Activated CD4-positive, alpha-beta T cell treated with anti-CD3 and anti-CD28 coated beads, Interleukin-2, amount 50 U/mL, for 48 hours (primary cell): ENCODE data around the gene BRSK1.

Source experiments
- DNase-seq, 2 experiments: peaks; one replicate each; pipeline ENCODE4 v3.0.0-alpha.2; 2020

The BRSK1 gene

GRCh38 chr19:55254625-55254977, 29.2 kb upstream of the BRSK1 start:
- DNase-seq: no peak

- DNase-seq: peak; percentile 65 to 72
Observed at GRCh38 chr19:55255618-55256423, 28.0 kb upstream of the BRSK1 start.

GRCh38 chr19:55256562-55257460, 27.0 kb upstream of the BRSK1 start:
- DNase-seq: peak; percentile 28 to 30

- DNase-seq: peak; percentile 34 to 45
Observed at GRCh38 chr19:55257461-55258420, 26.1 kb upstream of the BRSK1 start.

GRCh38 chr19:55258476-55258827, 25.3 kb upstream of the BRSK1 start:
- DNase-seq: peak; percentile 39 to 51

- DNase-seq: peak; percentile 96 to 97
Observed at GRCh38 chr19:55258828-55259539, 24.8 kb upstream of the BRSK1 start, which contains the start of gene PPP6R1. Gene PPP6R1 (minus strand): TSS chr19:55259017. CDS start chr19:55247103, 11,914 bp downstream.

GRCh38 chr19:55259540-55260210, 24.1 kb upstream of the BRSK1 start:
- DNase-seq: no peak

DNA sequence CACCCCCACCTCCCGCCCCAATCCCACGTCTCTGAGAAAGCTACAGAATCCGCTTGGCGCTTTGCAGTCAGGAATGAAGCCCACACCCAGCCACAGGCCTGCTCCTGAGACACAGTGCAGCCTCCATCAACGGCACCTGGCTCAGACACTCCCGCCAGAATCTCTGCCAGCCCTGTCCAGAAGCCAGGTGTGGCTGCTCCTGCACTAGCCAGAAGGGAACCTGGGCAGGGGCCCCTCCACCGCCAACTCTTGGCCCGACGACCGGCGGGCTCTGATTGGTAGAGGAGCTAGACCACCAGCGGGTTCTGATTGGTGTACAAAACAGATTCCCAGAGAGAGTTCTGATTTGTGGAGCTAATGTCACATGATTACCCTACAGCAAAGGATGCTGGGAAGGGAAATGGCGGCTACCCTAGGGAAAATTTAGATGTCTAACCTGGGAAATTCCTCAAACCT, 22.1 kb upstream of the BRSK1 start:
- DNase-seq: no peak

GRCh38 chr19:55262359-55262758, 21.4 kb upstream of the BRSK1 start:
- no peak for DNase-seq

DNA sequence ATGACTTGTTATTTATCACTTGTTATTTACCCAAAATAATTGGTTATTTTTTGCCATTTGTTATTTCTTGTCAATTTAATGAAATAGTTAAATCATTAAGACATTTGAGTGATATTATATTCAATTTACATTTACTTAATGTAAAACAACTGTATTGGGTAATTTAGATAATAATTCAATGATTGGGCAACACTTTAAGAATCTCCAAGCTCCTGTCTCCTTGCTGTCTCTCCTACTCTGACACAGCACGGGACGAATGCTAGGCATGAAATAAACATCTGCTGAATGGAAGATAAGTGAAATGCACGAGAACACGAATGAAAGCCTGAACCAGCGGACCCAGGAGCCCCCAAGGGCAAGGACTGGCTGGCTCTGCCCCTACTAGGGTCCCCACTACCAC, 19.3 kb upstream of the BRSK1 start:
- no peak for DNase-seq

DNA sequence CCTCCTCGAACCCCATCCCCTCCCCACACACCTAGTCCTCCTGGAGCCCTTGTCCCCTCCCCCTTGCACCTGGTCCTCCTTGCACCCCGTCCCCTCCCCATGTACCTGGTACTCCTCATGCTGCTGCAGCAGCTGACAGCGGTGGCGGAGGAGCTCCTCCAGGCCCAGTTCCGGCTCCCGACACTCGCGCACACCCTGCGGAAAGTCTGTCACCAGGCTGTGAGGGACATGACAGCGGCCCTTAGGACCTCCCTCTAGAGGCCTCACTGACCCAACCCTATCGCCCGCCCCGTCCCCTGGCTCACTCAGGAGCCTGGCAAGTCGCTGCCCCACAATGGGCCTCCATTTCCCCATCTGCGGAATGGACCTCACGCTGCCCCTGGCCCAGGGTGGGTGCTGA, 18.6 kb upstream of the BRSK1 start:
- DNase-seq: no peak

DNA sequence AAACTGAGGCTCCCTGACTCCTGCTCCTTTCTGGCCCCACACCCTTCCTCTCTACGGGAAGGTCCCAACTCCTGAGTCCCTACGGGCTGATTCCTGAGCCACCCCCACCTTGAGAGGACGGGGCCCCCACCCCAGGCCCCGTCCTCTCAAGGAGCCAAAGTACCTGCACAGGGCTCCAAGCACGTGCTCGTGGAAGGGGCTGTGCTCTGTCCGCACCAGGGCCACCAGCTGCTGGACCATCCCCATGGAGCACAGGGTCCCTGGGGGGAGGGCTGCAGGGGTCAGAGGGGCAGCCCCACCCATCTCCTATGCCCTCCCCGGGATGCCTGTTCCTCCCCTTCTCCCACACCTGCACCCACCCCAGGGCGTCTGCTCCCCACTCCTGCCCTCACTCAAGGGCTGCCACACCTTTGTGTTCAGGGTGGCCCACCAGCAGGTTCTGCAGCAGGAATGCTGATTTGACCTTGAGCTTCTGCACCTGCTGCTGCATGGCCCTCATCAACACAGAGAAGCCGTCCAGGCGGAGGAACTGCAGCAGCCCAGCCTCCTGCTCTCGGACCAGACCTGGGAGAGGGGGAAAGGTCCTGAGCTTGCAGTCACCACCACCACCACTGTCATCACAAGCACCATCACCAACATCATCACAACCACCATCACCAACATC, 17.9 kb upstream of the BRSK1 start:
- no peak for DNase-seq

DNA sequence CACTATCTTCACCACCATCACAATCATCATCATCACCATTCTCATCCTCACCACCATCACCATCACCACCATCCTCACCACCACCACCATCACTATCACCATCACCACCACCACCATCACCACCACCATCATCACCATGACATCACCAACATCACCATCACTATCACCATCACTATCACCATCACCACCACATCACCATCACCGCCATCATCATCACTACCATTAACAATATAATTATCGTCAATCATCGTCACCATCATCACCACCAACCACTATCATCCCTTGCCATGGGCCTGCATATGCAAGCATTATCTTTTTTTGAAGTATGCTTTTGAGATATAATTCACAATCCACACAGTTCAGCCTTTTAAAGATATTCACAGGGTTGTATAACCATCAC, 17.4 kb upstream of the BRSK1 start:
- DNase-seq: no peak

DNA sequence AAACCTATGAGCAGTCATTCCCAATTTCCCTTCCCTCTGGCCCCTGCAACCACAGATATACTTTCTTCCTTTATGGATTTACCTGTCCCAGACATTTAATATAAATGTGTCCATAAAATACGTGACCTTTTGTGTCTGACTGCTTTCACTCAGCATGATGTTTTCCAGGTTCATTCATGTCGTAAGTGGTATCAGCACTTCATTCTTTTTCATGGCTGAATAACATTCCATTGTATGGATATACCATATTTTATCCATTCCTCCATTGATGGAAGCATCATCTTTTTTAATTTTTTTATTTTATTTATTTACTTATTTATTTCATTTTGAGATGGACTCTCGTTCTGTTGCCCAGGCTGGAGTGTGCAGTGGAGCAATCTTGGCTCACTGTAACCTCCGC, 17.0 kb upstream of the BRSK1 start:
- DNase-seq: no peak

- no peak for DNase-seq
Observed at GRCh38 chr19:55269299-55269698, 14.5 kb upstream of the BRSK1 start.

GRCh38 chr19:55270172-55270942, 13.4 kb upstream of the BRSK1 start:
- no peak for DNase-seq

- DNase-seq: no peak
Observed at GRCh38 chr19:55272142-55272541, 11.7 kb upstream of the BRSK1 start.

- DNase-seq: no peak
Observed at GRCh38 chr19:55273978-55274707, 9.7 kb upstream of the BRSK1 start.
